Thoracic aorta (tissue), 2 donors: Measurements from ENCODE around the gene CBL. TPM values are rescaled to one million over a fixed set of nuclear protein-coding genes. Genes with fewer than 3 reads are reported as not detected.
A peak's percentile ranks its signal among the peaks of the same experiment; 100 is the strongest.

ENCODE experiments used
- ATAC-seq: fragments of 150-250 bp; one replicate; pipeline ENCODE4 v1.8.0; 2017; ENCODE audit warnings: low read depth; ENCODE audit not compliant: insufficient number of reproducible peaks, low FRiP score
- DNase-seq: peaks from one replicate; pipeline ENCODE4 v3.0.0-alpha.2; 2020; ENCODE audit warnings: low spot score
- H3K27ac ChIP-seq, 2 donors: fragments of 200-600 bp; sonication (generic); 1 replicate in 1 of 2; 2 replicates in 1 of 2; pipeline ENCODE4 v1.5.1; 2016; ENCODE audit warnings: mild to moderate bottlenecking in 2 of 2, moderate library complexity in 2 of 2
- H3K27me3 ChIP-seq: fragments of 200-600 bp; sonication (generic); replicated peaks from 2 replicates; pipeline ENCODE4 v1.6.0; 2016; ENCODE audit warnings: mild to moderate bottlenecking; ENCODE audit not compliant: insufficient read depth
- H3K36me3 ChIP-seq: fragments of 200-600 bp; sonication (generic); one replicate; pipeline ENCODE4 v1.5.1; 2016
- H3K4me1 ChIP-seq, 2 donors: fragments of 200-600 bp; sonication (generic); 1 replicate in 1 of 2; 2 replicates in 1 of 2; pipeline versions ENCODE4 v1.5.1 to v1.6.0; 2016; ENCODE audit warnings: low read depth in 2 of 2, mild to moderate bottlenecking in 1 of 2; ENCODE audit not compliant: control insufficient read depth in 1 of 2
- H3K4me3 ChIP-seq: fragments of 200-600 bp; sonication (generic); 2 replicates; pipeline ENCODE4 v1.5.1; 2016; ENCODE audit warnings: mild to moderate bottlenecking
- H3K9me3 ChIP-seq: fragments of 200-600 bp; sonication (generic); 2 replicates; pipeline ENCODE4 v1.5.1; 2016
- CTCF ChIP-seq: fragments of 200-600 bp; sonication (generic); IDR thresholded peaks from one replicate; pipeline ENCODE4 v1.5.1; 2019; ENCODE audit warnings: antibody characterized with exemption
- total RNA-seq, 2 donors: library from RNA; depleted of rRNA; stranded (reverse); fragments of >200 nt; gene quantifications; one replicate each; pipeline versions ENCODE4 v1.1.0 to v1.2.3, GENCODE V29; 2016

Gene CBL
- total RNA-seq, result 10 to 100 TPM; 21.0 to 23.2 TPM

- Histone ChIP-seq H3K4me1 (peaks cover 13 to 17% of the 10 kb centered on the region in 2 donors), H3K27me3 (no peaks in the 10 kb centered on the region), H3K36me3 (no peaks in the 10 kb centered on the region)
These were observed at the start of gene CBL for GRCh38 chr11:119205574-119206510. CBL (plus strand) TSS chr11:119206339; CDS start chr11:119206418, 79 bp downstream.

GRCh38 chr11:119156496-119156895 is 49.6 kb upstream of the CBL start:
- ATAC-seq (no peak), DNase-seq (no peak)
- H3K4me3 ChIP-seq, result no peak overlapping the region
- no peak for TF ChIP-seq CTCF
- H3K36me3 ChIP-seq, result no peaks in the 10 kb centered on the region
- no peaks in the 10 kb centered on the region for H3K27me3 ChIP-seq
- H3K9me3 ChIP-seq, result no peaks in the 10 kb centered on the region
- H3K4me1 ChIP-seq, result no peaks in the 10 kb centered on the region
- no peak overlapping the region for H3K27ac ChIP-seq

More at GRCh38 chr11:119205574-119206510, at the start of gene CBL:
- Histone ChIP-seq H3K4me3 (peak within 1 kb of the TSS; percentile 100), H3K27ac (peak within 1 kb of the TSS; percentile 88 to 96), H3K9me3 (no peaks in the 10 kb centered on the region)
- TF ChIP-seq CTCF, result peak; percentile 95
- DNase-seq (peak; percentile 86), ATAC-seq (peak; percentile 97)

- no peak for DNase-seq
- no peak for ATAC-seq
- no peaks in the 10 kb centered on the region for H3K27me3 ChIP-seq
- no peak for TF ChIP-seq CTCF
- H3K36me3 ChIP-seq, result no peaks in the 10 kb centered on the region
- H3K9me3 ChIP-seq, result no peaks in the 10 kb centered on the region
- H3K4me3 ChIP-seq, result no peak overlapping the region
- H3K4me1 ChIP-seq, result no peaks in the 10 kb centered on the region
- H3K27ac ChIP-seq, result no peak overlapping the region
These were observed 49.1 kb upstream of the CBL start for GRCh38 chr11:119157063-119157462.

- H3K4me1 ChIP-seq, result no peaks in the 10 kb centered on the region
- H3K9me3 ChIP-seq, result no peaks in the 10 kb centered on the region
- no peaks in the 10 kb centered on the region for H3K27me3 ChIP-seq
- no peak overlapping the region for H3K27ac ChIP-seq
- no peak for TF ChIP-seq CTCF
- H3K36me3 ChIP-seq, result no peaks in the 10 kb centered on the region
- no peak for ATAC-seq
- no peak overlapping the region for H3K4me3 ChIP-seq
- no peak for DNase-seq
These were observed 47.7 kb upstream of the CBL start for GRCh38 chr11:119158467-119158866.

- H3K27ac ChIP-seq, result no peak overlapping the region
- H3K9me3 ChIP-seq, result no peaks in the 10 kb centered on the region
- no peak overlapping the region for H3K4me3 ChIP-seq
- H3K36me3 ChIP-seq, result no peaks in the 10 kb centered on the region
- ATAC-seq, result no peak
- no peak for DNase-seq
- TF ChIP-seq CTCF, result no peak
- H3K4me1 ChIP-seq, result no peaks in the 10 kb centered on the region
- H3K27me3 ChIP-seq, result no peaks in the 10 kb centered on the region
These were observed 46.0 kb upstream of the CBL start for GRCh38 chr11:119160151-119160550.
